Upper lobe of right lung (tissue), 1 donor: Measurements from ENCODE around the gene AMOTL2. TPM values are rescaled to one million over a fixed set of nuclear protein-coding genes. Genes with fewer than 3 reads are reported as not detected.

ENCODE experiments used
- ATAC-seq: fragments of 200-7000 bp; cut with Tn5 transposase; one replicate; pipeline ENCODE4 v1.9.1; 2020; ENCODE audit warnings: mild to moderate bottlenecking, moderate library complexity
- DNase-seq: peaks from one replicate; pipeline ENCODE4 v3.0.0-alpha.2; 2020
- H3K27ac ChIP-seq: fragments of 200-600 bp; one replicate; pipeline ENCODE4 v1.8.0; 2022
- H3K27me3 ChIP-seq: fragments of 200-600 bp; one replicate; pipeline ENCODE4 v1.8.0; 2022; ENCODE audit warnings: mild to moderate bottlenecking
- H3K36me3 ChIP-seq: fragments of 200-600 bp; one replicate; pipeline ENCODE4 v1.8.0; 2022
- H3K4me1 ChIP-seq: fragments of 200-600 bp; one replicate; pipeline ENCODE4 v1.8.0; 2022
- H3K4me3 ChIP-seq: fragments of 200-600 bp; one replicate; pipeline ENCODE4 v1.8.0; 2022; ENCODE audit warnings: mild to moderate bottlenecking
- H3K9me3 ChIP-seq: fragments of 200-600 bp; one replicate; pipeline ENCODE4 v1.8.0; 2022
- CTCF ChIP-seq: fragments of 200-600 bp; IDR thresholded peaks from one replicate; pipeline ENCODE4 v1.8.0; 2022; ENCODE audit warnings: antibody characterized with exemption
- intact Hi-C: fragments of 100-400 bp; cut with DNase I; formaldehyde crosslinking; loops from one replicate; pipeline ENCODE4 v1.11.0; 2022
- total RNA-seq: library from RNA; stranded (reverse); fragmentation: NEBNext Ultra II Directional; extraction: Animal tissue kit (Norgen Biotek cat#: 25700); gene quantifications from one replicate; pipeline ENCODE4 v1.2.1, GENCODE V29; 2021
- donor health status: DM: no; HTN: yes; CAD: no; lungs with severe emphysema.

AMOTL2 gene
- total RNA-seq, 1 donor from 2014 or later, result 119 TPM

DNA sequence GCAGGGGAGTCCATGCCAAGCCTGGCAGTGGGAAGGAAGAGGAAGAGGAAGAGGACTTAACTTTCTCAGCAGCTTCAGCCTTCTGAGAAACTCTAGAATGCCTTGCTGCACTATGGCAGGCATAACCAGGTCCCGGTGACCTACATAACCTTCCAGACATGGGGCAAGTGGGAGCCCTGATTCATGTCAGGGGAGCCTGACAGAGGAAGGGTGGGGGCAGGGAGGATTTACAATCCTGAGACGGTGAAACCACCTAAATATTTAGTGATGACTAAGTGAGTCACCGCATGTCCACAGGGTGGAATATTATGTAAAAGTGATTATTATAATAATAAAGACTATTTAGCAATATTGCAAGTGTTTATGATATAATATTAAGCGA lies 46.7 kb downstream of the AMOTL2 start:
- no peak for ATAC-seq
- no peaks in the 10 kb centered on the region for H3K9me3 ChIP-seq
- no peak for DNase-seq
- H3K4me1 ChIP-seq, result peaks cover 57% of the 10 kb centered on the region
- no peak for TF ChIP-seq CTCF
- no peaks in the 10 kb centered on the region for H3K27me3 ChIP-seq
- no peaks in the 10 kb centered on the region for H3K36me3 ChIP-seq
- no peak overlapping the region for H3K4me3 ChIP-seq
- H3K27ac ChIP-seq, result peak overlapping the region; percentile 73
- intact Hi-C loops, result no loop called here

GRCh38 chr3:134326760-134327593 lies 47.3 kb downstream of the AMOTL2 start:
- DNase-seq (no peak), ATAC-seq (peak; percentile 67)
- Histone ChIP-seq H3K27ac (peak overlapping the region; percentile 73), H3K27me3 (no peaks in the 10 kb centered on the region), H3K4me3 (no peak overlapping the region), H3K4me1 (peaks cover 51% of the 10 kb centered on the region), H3K36me3 (no peaks in the 10 kb centered on the region), H3K9me3 (no peaks in the 10 kb centered on the region)
- no peak for TF ChIP-seq CTCF
- intact Hi-C loops, result no loop called here

GRCh38 chr3:134326126-134326525 lies 48.1 kb downstream of the AMOTL2 start:
- H3K9me3 ChIP-seq, result no peaks in the 10 kb centered on the region
- no peaks in the 10 kb centered on the region for H3K27me3 ChIP-seq
- no peak for TF ChIP-seq CTCF
- no peak overlapping the region for H3K4me3 ChIP-seq
- H3K36me3 ChIP-seq, result no peaks in the 10 kb centered on the region
- peak overlapping the region; percentile 73 for H3K27ac ChIP-seq
- intact Hi-C loops, result no loop called here
- peak; percentile 18 for ATAC-seq
- DNase-seq, result no peak
- peaks cover 42% of the 10 kb centered on the region for H3K4me1 ChIP-seq

- peak; percentile 75 for ATAC-seq
- TF ChIP-seq CTCF, result no peak
- intact Hi-C loops, result no loop called here
These were observed 48.5 kb downstream of the AMOTL2 start for GRCh38 chr3:134325706-134326105.

DNA sequence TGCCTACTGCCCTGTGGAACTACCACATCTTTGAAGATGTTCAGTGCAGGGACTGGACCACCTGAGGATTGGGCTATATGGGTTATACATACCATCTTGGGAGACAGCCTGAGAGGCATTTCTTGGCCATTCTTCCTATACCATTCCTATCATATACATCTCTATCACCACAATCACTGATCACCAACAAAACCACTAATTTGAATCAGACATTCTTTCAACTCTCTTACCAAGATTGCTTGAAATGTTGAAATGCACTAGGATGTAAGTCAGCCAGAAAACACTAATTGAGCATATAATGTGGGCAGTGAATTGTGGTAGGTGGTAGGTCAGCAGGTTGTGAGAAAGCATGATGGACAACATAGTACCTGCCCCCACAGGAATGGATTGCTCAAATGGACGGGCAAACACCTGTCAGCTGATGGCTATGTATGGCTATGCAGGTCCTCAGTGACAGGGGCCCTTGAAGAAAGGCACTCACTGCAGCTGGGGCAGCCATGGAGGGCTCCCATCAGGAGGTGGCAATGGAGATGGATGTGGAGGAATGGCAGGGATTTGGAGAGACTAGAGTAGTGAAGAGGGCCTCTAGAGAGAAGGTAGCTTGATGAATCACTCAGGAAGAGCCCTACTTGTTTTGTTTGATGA lies 49.1 kb downstream of the AMOTL2 start:
- ATAC-seq (no peak), DNase-seq (no peak)
- no peaks in the 10 kb centered on the region for H3K36me3 ChIP-seq
- peak overlapping the region; percentile 73 for H3K27ac ChIP-seq
- no peaks in the 10 kb centered on the region for H3K27me3 ChIP-seq
- no peak overlapping the region for H3K4me3 ChIP-seq
- peaks cover 34% of the 10 kb centered on the region for H3K4me1 ChIP-seq
- no peak for TF ChIP-seq CTCF
- H3K9me3 ChIP-seq, result no peaks in the 10 kb centered on the region
- intact Hi-C loops, result no loop called here

More at GRCh38 chr3:134325706-134326105, 48.5 kb downstream of the AMOTL2 start:
- no peak overlapping the region for H3K4me3 ChIP-seq
- no peaks in the 10 kb centered on the region for H3K27me3 ChIP-seq
- H3K27ac ChIP-seq, result peak overlapping the region; percentile 73
- H3K36me3 ChIP-seq, result no peaks in the 10 kb centered on the region
- no peaks in the 10 kb centered on the region for H3K9me3 ChIP-seq
- peaks cover 38% of the 10 kb centered on the region for H3K4me1 ChIP-seq
- no peak for DNase-seq
